HepG2 (cell line): ENCODE measurements around the gene OST4. TPM values are rescaled to one million over a fixed set of nuclear protein-coding genes. Genes with fewer than 3 reads are reported as not detected.

ENCODE experiments used
- CENPBD1 ChIP-seq: sonication (generic); formaldehyde crosslinking; IDR thresholded peaks from 2 replicates; pipeline ENCODE4 v1.8.0; 2022; ENCODE audit warnings: missing genetic modification reagents, low read depth, mild to moderate bottlenecking, borderline replicate concordance
- CENPX ChIP-seq: sonication (generic); formaldehyde crosslinking; IDR thresholded peaks from 2 replicates; pipeline ENCODE4 v1.9.0; 2021; ENCODE audit warnings: mild to moderate bottlenecking, missing genetic modification reagents, moderate library complexity
- ELF3 ChIP-seq: IDR thresholded peaks from 2 replicates; pipeline ENCODE4 v1.6.1; 2016; ENCODE audit warnings: missing genetic modification reagents, missing compliant biosample characterization
- EZH2 ChIP-seq: conservative IDR thresholded peaks from 2 replicates; pipeline ENCODE4 v1.6.1; 2012; ENCODE audit warnings: mild to moderate bottlenecking, low read depth, low read length, moderate library complexity
- HNRNPLL ChIP-seq: fragments of 200-400 bp; formaldehyde crosslinking; IDR thresholded peaks from 2 replicates; pipeline ENCODE4 v1.6.1; 2017; ENCODE audit warnings: mild to moderate bottlenecking, low read depth, low read length; ENCODE audit not compliant: poor library complexity, severe bottlenecking
- KMT2B ChIP-seq: IDR thresholded peaks from 2 replicates; pipeline ENCODE4 v1.6.1; 2016; ENCODE audit warnings: missing genetic modification reagents, missing compliant biosample characterization
- MTA1 ChIP-seq: sonication (generic); formaldehyde crosslinking; IDR thresholded peaks from 2 replicates; pipeline ENCODE4 v1.4.0; 2020; ENCODE audit warnings: missing genetic modification reagents, mild to moderate bottlenecking, borderline replicate concordance
- PLSCR1 ChIP-seq: sonication (generic); formaldehyde crosslinking; IDR thresholded peaks from 2 replicates; pipeline ENCODE4 v1.5.0; 2020; ENCODE audit warnings: missing genetic modification reagents, mild to moderate bottlenecking, borderline replicate concordance
- SNAPC2 ChIP-seq: sonication (generic); formaldehyde crosslinking; IDR thresholded peaks from 2 replicates; pipeline ENCODE4 v1.8.1; 2022; ENCODE audit warnings: mild to moderate bottlenecking, missing genetic modification reagents
- THAP11 ChIP-seq: IDR thresholded peaks from 2 replicates; pipeline ENCODE4 v1.6.1; 2016; ENCODE audit warnings: missing biosample characterization, missing genetic modification reagents
- THAP8 ChIP-seq: sonication (generic); formaldehyde crosslinking; IDR thresholded peaks from 2 replicates; pipeline ENCODE4 v1.5.1; 2020; ENCODE audit warnings: missing genetic modification reagents, mild to moderate bottlenecking, borderline replicate concordance
- U2AF1 ChIP-seq: fragments of 200-400 bp; formaldehyde crosslinking; optimal IDR thresholded peaks from 2 replicates; pipeline ENCODE3; 2017; ENCODE audit warnings: mild to moderate bottlenecking, low read depth, low read length
- ZHX2 ChIP-seq, 2 experiments: sonication (generic) in 1 of 2; formaldehyde crosslinking in 1 of 2; IDR thresholded peaks; 2 replicates each; pipeline versions ENCODE4 v1.6.1 to v1.9.0; 2014 to 2022; ENCODE audit warnings: antibody characterized with exemption in 1 of 2, borderline replicate concordance in 1 of 2, inconsistent platforms in 1 of 2, low read depth in 1 of 2, missing genetic modification reagents in 1 of 2
- ZNF616 ChIP-seq: sonication (generic); formaldehyde crosslinking; IDR thresholded peaks from 2 replicates; pipeline ENCODE4 v1.5.0; 2020; ENCODE audit warnings: low read depth, mild to moderate bottlenecking, missing genetic modification reagents
- ZNF710 ChIP-seq: sonication (generic); formaldehyde crosslinking; IDR thresholded peaks from 2 replicates; pipeline ENCODE4 v1.5.0; 2020; ENCODE audit warnings: mild to moderate bottlenecking, missing genetic modification reagents, borderline replicate concordance
- polyA plus RNA-seq, 8 experiments: library from polyadenylated mRNA; depleted of rRNA in 3 of 8; stranded (reverse) in 7 of 8; unstranded in 1 of 8; fragments of >200 nt; fragmentation: Illumina TruSeq in 4 of 8; extraction: Trizol in 4 of 8; gene quantifications; 2 replicates each; pipeline versions ENCODE4 v1.2.1 to v1.2.3, GENCODE V29; 2011 to 2016; ENCODE audit warnings: low read depth in 4 of 8, missing spikeins in 1 of 8, mixed read lengths in 1 of 8; ENCODE audit not compliant: insufficient read depth in 1 of 8
- total RNA-seq, 5 experiments: library from RNA; depleted of rRNA; stranded (reverse); fragments of >200 nt; fragmentation: Illumina TruSeq; extraction: Trizol; gene quantifications; 2 replicates each; pipeline ENCODE4 v1.2.3, GENCODE V29; 2016; ENCODE audit warnings: low read depth in 1 of 5

OST4 gene
- total and polyA plus RNA-seq, 2 of the 13 experiments (the other 11 are each of a cell fraction or from before 2014, with no cell fraction given) = 498 to 584 TPM

GRCh38 chr2:27086090-27086723 is 14.8 kb upstream of the OST4 start (continued):
- TF ChIP-seq EZH2 = no peak
- TF ChIP-seq THAP8 (CRISPR knock-in tag) = peak; percentile 97
- TF ChIP-seq ZHX2 (IDR thresholded peaks at IDR 0.05; ENCODE audit: low read depth) = peak; percentile 7; the same call in 1 of the 2 replicates
- 0 out of 2 replicates have a peak, but pooled peaks have one; percentile 26 for TF ChIP-seq ZHX2 (CRISPR knock-in tag; IDR thresholded peaks at IDR 0.05; ENCODE audit: borderline replicate concordance)
- TF ChIP-seq THAP11 (CRISPR knock-in tag) = peak; percentile 89
- peak; percentile 69 for TF ChIP-seq MTA1 (CRISPR knock-in tag)
- TF ChIP-seq CENPX = no peak
- no peak; the same call in 1 of the 2 replicates for TF ChIP-seq PLSCR1
- TF ChIP-seq ELF3 (CRISPR knock-in tag) = peak; percentile 69; the same call in 1 of the 2 replicates
- TF ChIP-seq ZNF616 (CRISPR knock-in tag) = no peak
- TF ChIP-seq CENPBD1 (CRISPR knock-in tag) = 0 out of 2 replicates have a peak, but pooled peaks have one; percentile 61
- peak; percentile 50; the same call in 1 of the 2 replicates for TF ChIP-seq SNAPC2 (CRISPR knock-in tag)
- TF ChIP-seq KMT2B = peak; percentile 46; the same call in 1 of the 2 replicates
- no peak for TF ChIP-seq ZNF710 (CRISPR knock-in tag)
- TF ChIP-seq HNRNPLL = peak; percentile 36
- TF ChIP-seq U2AF1 = no peak
